GM23338 (cell line): ENCODE data around the gene ENPP4. TPM values are rescaled to one million over a fixed set of nuclear protein-coding genes. Genes with fewer than 3 reads are reported as not detected.

ENCODE experiments used
- ATAC-seq: fragments of 200-7000 bp; cut with Tn5 transposase; 3 replicates; pipeline ENCODE4 v1.9.1; 2020
- DNase-seq: peaks from one replicate; pipeline ENCODE4 v3.0.0-alpha.2; 2015; ENCODE audit warnings: low spot score
- H2AFZ ChIP-seq: fragments of 200-600 bp; sonication (generic); 2 replicates; pipeline ENCODE4 v1.8.0; 2016; ENCODE audit warnings: antibody characterized with exemption, mild to moderate bottlenecking, moderate library complexity
- H3F3A ChIP-seq: fragments of 200-600 bp; sonication (generic); replicated peaks from 2 replicates; pipeline ENCODE4 v1.8.0; 2017; ENCODE audit warnings: antibody characterized with exemption, mixed run types, low read depth
- H3K27ac ChIP-seq: fragments of 200-600 bp; sonication (generic); 2 replicates; pipeline ENCODE4 v1.6.1; 2016; ENCODE audit warnings: low read depth
- H3K27me3 ChIP-seq: fragments of 200-600 bp; sonication (generic); 2 replicates; pipeline ENCODE4 v1.8.0; 2016; ENCODE audit warnings: mild to moderate bottlenecking, mixed run types, moderate library complexity; ENCODE audit not compliant: insufficient read depth
- H3K36me3 ChIP-seq: fragments of 200-600 bp; sonication (generic); 2 replicates; pipeline ENCODE4 v1.8.0; 2016; ENCODE audit warnings: mild to moderate bottlenecking; ENCODE audit not compliant: insufficient read depth
- H3K4me1 ChIP-seq: fragments of 200-600 bp; sonication (generic); 2 replicates; pipeline ENCODE4 v1.8.0; 2016; ENCODE audit warnings: mild to moderate bottlenecking, moderate library complexity; ENCODE audit not compliant: insufficient read depth
- H3K4me2 ChIP-seq: fragments of 200-600 bp; sonication (generic); 2 replicates; pipeline ENCODE4 v1.7.1; 2017; ENCODE audit warnings: mixed run types
- H3K4me3 ChIP-seq: fragments of 200-600 bp; sonication (generic); 2 replicates; pipeline ENCODE4 v1.6.1; 2016; ENCODE audit warnings: mixed run types
- H3K79me2 ChIP-seq: fragments of 200-600 bp; sonication (generic); replicated peaks from 2 replicates; pipeline ENCODE4 v1.8.0; 2017; ENCODE audit warnings: mild to moderate bottlenecking; ENCODE audit not compliant: insufficient read depth
- H3K9me2 ChIP-seq: fragments of 200-600 bp; sonication (generic); 2 replicates; pipeline ENCODE4 v1.8.0; 2017; ENCODE audit not compliant: insufficient read depth
- H4K20me1 ChIP-seq: fragments of 200-600 bp; sonication (generic); replicated peaks from 2 replicates; pipeline ENCODE4 v1.8.0; 2017; ENCODE audit warnings: mild to moderate bottlenecking; ENCODE audit not compliant: insufficient read depth
- H3K27ac Mint-ChIP-seq: 2 replicates; pipeline ENCODE4 v1.8.0; 2020; ENCODE audit warnings: inconsistent platforms, mild to moderate bottlenecking, moderate library complexity, mixed read lengths
- H3K27me3 Mint-ChIP-seq: 3 replicates; pipeline ENCODE4 v1.8.0; 2022; ENCODE audit warnings: low read depth, mild to moderate bottlenecking, moderate library complexity, mixed read lengths, inconsistent platforms; ENCODE audit not compliant: insufficient read depth, poor library complexity
- H3K36me3 Mint-ChIP-seq: 3 replicates; pipeline ENCODE4 v1.8.0; 2021; ENCODE audit warnings: low read depth, mild to moderate bottlenecking, inconsistent platforms, moderate library complexity, mixed read lengths
- H3K4me1 Mint-ChIP-seq: 3 replicates; pipeline ENCODE4 v1.8.0; 2020; ENCODE audit warnings: mild to moderate bottlenecking, inconsistent platforms, mixed read lengths
- H3K4me3 Mint-ChIP-seq: 3 replicates; pipeline ENCODE4 v1.8.0; 2021; ENCODE audit warnings: moderate library complexity, mild to moderate bottlenecking, inconsistent platforms, mixed read lengths
- H3K9me3 Mint-ChIP-seq: 3 replicates; pipeline ENCODE4 v1.8.0; 2020; ENCODE audit warnings: moderate library complexity, mild to moderate bottlenecking, inconsistent platforms, mixed read lengths
- CREB1 ChIP-seq: fragments of 250-450 bp; sonication (Bioruptor Pico); IDR thresholded peaks from 2 replicates; pipeline ENCODE4 v1.5.0; 2020; ENCODE audit warnings: low read depth, mild to moderate bottlenecking, moderate library complexity
- CTCF ChIP-seq, 2 experiments: fragments of 200-600 bp in 1 of 2; sonication (generic) in 1 of 2; conservative IDR thresholded peaks; 2 replicates each; pipeline versions ENCODE4 v1.5.1 to v1.6.1; 2016 to 2017; ENCODE audit warnings: antibody characterized with exemption in 2 of 2, low read depth in 2 of 2, mild to moderate bottlenecking in 2 of 2, moderate library complexity in 1 of 2
- ETS1 ChIP-seq: IDR thresholded peaks from 2 replicates; pipeline ENCODE4 v1.6.1; 2016; ENCODE audit warnings: antibody characterized with exemption
- JUNB ChIP-seq: IDR thresholded peaks from one replicate; pipeline ENCODE4 v1.6.1; 2016; ENCODE audit warnings: antibody characterized with exemption; ENCODE audit not compliant: unreplicated experiment
- NANOG ChIP-seq: IDR thresholded peaks from 2 replicates; pipeline ENCODE4 v1.6.1; 2016; ENCODE audit warnings: antibody characterized with exemption, borderline replicate concordance
- POLR2AphosphoS5 ChIP-seq: IDR thresholded peaks from 2 replicates; pipeline ENCODE4 v1.6.1; 2016; ENCODE audit warnings: antibody characterized with exemption, low read depth
- REST ChIP-seq: IDR thresholded peaks from one replicate; pipeline ENCODE4 v1.6.1; 2018; ENCODE audit warnings: antibody characterized with exemption; ENCODE audit not compliant: unreplicated experiment
- STAT1 ChIP-seq: IDR thresholded peaks from one replicate; pipeline ENCODE4 v1.6.1; 2016; ENCODE audit warnings: antibody characterized with exemption; ENCODE audit not compliant: unreplicated experiment
- ZNF114 ChIP-seq: fragments of 250-450 bp; sonication (Bioruptor Pico); IDR thresholded peaks from 2 replicates; pipeline ENCODE4 v1.5.0; 2020; ENCODE audit warnings: mild to moderate bottlenecking, moderate library complexity
- polyA plus RNA-seq: library from polyadenylated mRNA; unstranded; fragments of >200 nt; fragmentation: Nextera tagmentation; extraction: Ambion mirVana; gene quantifications from 2 replicates; pipeline ENCODE4 v1.2.1, GENCODE V29; 2016
- total RNA-seq: library from RNA; depleted of rRNA; stranded (reverse); fragments of >200 nt; shearing (Covaris generic); gene quantifications from 2 replicates; pipeline ENCODE4 v1.2.3, GENCODE V29; 2014

The ENPP4 gene
- total and polyA plus RNA-seq, 2 experiments from 2014 or later: 2.2 to 4.4 TPM

- H3K27ac ChIP-seq: no peak overlapping the region
- TF ChIP-seq STAT1: no peak
- TF ChIP-seq JUNB: no peak
- no peak for TF ChIP-seq CREB1 (CRISPR knock-in tag)
- no peak for TF ChIP-seq POLR2AphosphoS5
- TF ChIP-seq ZNF114 (CRISPR knock-in tag): no peak
- TF ChIP-seq REST: no peak
- TF ChIP-seq ETS1: no peak
- no peak for TF ChIP-seq NANOG
- Mint-ChIP-seq H3K4me3 (no peak overlapping the region), H3K36me3 (no peaks in the 10 kb centered on the region), H3K27me3 (no peaks in the 10 kb centered on the region), H3K27ac (no peak overlapping the region), H3K9me3 (no peaks in the 10 kb centered on the region; the same call in 2 of the 3 replicates), H3K4me1 (peaks cover 5% of the 10 kb centered on the region; the same call in 2 of the 3 replicates)
- H3K4me1 ChIP-seq: no peaks in the 10 kb centered on the region
- no peak overlapping the region for H3K4me3 ChIP-seq
- no peaks in the 10 kb centered on the region for H3K36me3 ChIP-seq
- H4K20me1 ChIP-seq: 0 out of 2 replicates have a peak, but pooled peaks cover 3% of the 10 kb centered on the region
- no peaks in the 10 kb centered on the region for H3F3A ChIP-seq
- H3K79me2 ChIP-seq: no peaks in the 10 kb centered on the region
- no peak overlapping the region for H2AFZ ChIP-seq
- H3K9me2 ChIP-seq: no peaks in the 10 kb centered on the region
- ATAC-seq (no peak), DNase-seq (no peak)
- no peaks in the 10 kb centered on the region for H3K27me3 ChIP-seq
- H3K4me2 ChIP-seq: no peak overlapping the region
These were observed 7.6 kb downstream of the ENPP4 start for GRCh38 chr6:46137387-46137786.

GRCh38 chr6:46138281-46138680 lies 8.5 kb downstream of the ENPP4 start:
- Mint-ChIP-seq H3K4me1 (peaks cover 12% of the 10 kb centered on the region), H3K4me3 (no peak overlapping the region), H3K9me3 (no peaks in the 10 kb centered on the region), H3K36me3 (no peaks in the 10 kb centered on the region), H3K27ac (no peak overlapping the region), H3K27me3 (no peaks in the 10 kb centered on the region)
- Histone ChIP-seq H3K27ac (no peak overlapping the region), H3F3A (no peaks in the 10 kb centered on the region), H2AFZ (no peak overlapping the region), H3K27me3 (no peaks in the 10 kb centered on the region), H3K4me3 (no peak overlapping the region), H3K79me2 (no peaks in the 10 kb centered on the region), H3K4me1 (peaks cover 3% of the 10 kb centered on the region; the same call in 1 of the 2 replicates), H3K4me2 (no peak overlapping the region), H4K20me1 (0 out of 2 replicates have a peak, but pooled peaks cover 3% of the 10 kb centered on the region), H3K9me2 (no peaks in the 10 kb centered on the region), H3K36me3 (no peaks in the 10 kb centered on the region)
- TF ChIP-seq CTCF (conservative IDR thresholded peaks at IDR 0.05; ENCODE audit: low read depth in 2 of 2) (no peak), STAT1 (no peak)
- ATAC-seq (no peak), DNase-seq (no peak)
